ENCODE results near the gene NRN1L.

NRN1L gene

DNA sequence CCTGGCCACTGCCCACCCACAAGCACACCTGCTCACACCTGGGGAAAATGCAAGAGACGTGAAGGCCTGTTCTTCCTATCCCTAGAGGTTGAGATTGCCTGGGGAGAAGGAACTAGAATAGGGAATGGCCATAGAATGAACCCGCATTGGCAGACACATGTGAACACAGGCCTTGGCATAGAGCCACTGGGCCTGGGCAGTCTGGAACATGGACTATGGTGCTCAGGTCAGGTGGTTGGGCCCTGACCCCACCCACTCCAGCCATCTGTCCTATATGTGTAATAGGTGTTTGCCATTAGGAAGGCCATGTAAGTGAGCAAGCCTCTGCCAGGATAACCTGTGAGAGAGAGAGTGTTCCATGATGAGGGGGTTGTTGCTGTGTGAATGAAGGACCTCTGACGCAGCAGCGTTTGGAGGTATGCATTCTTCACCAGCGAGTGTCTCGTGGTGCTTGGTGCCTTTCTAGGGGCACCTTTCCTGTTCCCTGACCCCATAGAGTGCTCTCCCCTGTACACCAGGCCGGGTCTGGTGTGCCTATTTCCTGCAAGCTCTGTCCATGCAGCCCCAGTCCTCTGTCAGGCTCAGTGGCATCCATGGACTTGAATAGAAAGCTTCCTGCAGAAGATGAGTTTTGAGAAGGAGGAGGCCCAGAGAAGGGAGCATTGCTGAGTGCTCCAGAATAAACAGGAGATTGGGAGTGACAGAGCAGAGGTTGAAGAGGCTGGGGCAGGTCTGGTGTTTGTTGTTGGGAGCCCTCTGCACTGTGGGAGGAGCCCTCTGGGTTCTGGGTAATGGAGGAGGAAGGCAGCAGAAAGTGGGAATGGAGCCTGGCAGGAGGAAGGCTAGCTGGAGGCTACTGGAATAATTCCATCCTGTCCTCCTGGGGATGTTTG is 31.4 kb downstream of the NRN1L start:
- in situ Hi-C loops (cut with MboI; ENCODE audit: low sequenced_read_pairs), result no loop called here

DNA sequence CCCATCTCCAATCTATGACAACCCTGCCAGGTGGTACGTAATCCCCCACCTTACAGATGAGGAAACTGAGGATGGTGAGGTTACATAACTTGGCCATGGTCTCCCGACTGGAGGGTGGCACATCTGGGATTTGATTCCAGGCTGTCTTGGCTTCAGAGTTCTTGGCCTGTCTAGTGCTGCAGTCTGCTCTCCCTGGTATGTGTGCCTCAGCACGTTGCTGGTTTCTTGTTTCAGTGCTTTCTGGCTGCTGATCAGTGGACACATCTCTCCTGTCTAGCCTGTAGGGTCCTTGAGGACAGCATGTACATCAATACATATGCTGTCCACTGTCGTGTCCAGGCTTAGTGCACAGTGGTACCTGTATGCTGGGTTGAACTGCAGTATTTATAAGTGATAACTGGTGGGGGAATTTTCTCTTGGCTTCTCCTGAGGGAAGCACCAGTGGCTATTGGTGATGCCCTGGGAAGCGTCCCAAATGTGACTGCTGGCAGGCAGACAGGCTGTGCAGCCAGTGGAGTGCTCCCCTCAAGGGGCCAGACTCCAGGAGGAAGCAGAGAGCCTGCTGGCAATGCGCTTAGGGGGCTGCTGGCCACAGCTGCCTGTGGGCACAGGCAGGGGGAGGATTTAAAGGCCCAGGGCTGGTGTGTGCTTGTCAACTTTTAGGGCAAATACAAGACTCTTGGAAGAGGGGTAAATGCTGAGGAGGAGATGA is 32.6 kb downstream of the NRN1L start:
- in situ Hi-C loops (cut with MboI; ENCODE audit: low sequenced_read_pairs), result no loop called here

DNA sequence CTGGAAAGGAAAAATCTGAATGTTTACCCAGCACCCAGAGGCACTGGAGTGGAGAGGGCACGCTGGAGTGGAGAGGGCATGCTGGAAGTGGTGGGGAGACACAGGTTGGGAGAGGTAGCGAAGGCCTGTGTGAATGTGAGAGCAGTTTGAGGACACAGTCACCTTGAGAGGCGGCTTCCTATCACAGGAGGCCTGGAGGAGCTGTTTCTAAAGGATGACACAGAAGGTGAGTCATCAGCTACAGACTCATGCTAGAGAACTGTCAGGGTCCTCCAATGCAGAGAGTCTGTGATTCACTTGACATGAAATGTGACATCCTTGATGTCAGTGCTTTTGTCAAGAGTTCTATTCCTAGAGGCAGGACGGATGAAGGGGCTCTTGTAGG is 33.2 kb downstream of the NRN1L start:
- in situ Hi-C loops (cut with MboI; ENCODE audit: low sequenced_read_pairs), result no loop called here

DNA sequence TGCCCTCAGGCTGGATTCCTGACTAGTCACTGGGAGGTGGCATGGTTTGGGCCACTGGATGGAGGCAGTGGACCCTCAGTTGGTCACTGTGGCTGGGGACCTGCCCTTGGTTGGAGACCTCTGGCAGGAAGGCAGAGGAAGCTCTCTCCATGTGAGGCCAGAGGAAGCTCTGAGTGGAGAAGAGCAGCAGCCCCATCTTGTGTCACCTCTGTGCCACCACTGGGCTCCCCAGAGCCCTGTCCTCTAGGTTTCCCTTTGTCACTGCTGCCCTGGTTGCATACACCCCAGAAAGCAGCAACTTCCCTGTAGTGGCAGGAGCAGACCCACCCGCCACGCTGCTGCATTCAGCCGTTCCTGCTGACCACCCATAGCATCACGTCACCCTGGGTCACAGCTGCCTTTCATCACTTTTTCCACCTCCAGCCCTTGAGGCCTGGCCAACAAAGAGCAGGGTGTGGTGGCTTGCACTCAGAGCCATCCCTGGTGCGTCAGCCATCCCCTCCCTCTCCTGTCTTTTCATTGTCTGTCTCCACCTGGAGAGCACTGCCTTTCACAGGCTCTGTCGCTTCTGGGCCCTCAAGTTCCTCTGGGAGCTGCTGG is 35.0 kb downstream of the NRN1L start:
- in situ Hi-C loops (cut with MboI; ENCODE audit: low sequenced_read_pairs), result loop anchor here (10.0 kb wide), 1 partner anchor 245 kb away; no protein-coding TSS in a partner anchor

DNA sequence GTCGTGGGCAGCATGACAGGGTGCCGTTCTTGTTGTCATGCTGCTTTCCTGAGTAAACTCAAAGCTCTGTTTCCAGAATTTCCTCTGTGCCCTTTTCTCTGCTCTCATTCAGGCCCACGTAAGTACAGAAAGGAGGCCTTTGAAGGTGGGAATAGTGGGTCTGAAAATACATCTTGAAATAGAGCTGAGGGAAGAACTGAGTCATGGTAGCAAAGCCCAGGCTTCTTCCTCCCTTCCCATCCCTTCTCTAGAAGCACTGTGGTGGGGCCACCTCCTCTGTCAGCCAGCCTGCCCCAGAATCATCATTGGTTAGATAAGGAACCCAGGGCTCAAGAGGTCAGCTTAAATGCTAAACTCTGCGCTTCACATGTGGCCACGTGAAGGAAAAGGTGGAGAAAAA is 37.5 kb downstream of the NRN1L start:
- in situ Hi-C loops (cut with MboI; ENCODE audit: low sequenced_read_pairs), result loop anchor here (10.0 kb wide), 1 partner anchor 247 kb away; no protein-coding TSS in a partner anchor

DNA sequence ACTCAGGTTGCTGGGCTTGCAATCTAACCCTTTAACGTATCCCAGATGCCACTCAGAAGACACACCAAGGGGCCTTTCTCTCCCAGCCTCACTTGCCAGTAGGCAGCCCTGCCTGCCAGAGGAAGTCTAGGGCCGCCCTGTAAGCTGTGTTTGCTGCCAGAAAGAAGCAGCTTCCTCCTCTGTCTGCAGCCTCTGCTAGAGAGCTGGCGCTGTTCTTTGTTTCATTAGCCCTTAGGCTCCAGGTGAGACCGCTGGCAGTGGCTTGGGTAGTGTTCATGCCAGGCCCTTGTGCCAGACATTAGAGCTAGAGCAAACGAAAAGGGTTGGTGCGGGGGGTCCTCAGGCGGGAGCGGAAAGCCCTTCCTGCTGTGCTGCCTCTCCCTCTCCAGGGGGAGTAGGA is 38.1 kb downstream of the NRN1L start:
- in situ Hi-C loops (cut with MboI; ENCODE audit: low sequenced_read_pairs), result loop anchor here (10.0 kb wide), 1 partner anchor 248 kb away; no protein-coding TSS in a partner anchor

DNA sequence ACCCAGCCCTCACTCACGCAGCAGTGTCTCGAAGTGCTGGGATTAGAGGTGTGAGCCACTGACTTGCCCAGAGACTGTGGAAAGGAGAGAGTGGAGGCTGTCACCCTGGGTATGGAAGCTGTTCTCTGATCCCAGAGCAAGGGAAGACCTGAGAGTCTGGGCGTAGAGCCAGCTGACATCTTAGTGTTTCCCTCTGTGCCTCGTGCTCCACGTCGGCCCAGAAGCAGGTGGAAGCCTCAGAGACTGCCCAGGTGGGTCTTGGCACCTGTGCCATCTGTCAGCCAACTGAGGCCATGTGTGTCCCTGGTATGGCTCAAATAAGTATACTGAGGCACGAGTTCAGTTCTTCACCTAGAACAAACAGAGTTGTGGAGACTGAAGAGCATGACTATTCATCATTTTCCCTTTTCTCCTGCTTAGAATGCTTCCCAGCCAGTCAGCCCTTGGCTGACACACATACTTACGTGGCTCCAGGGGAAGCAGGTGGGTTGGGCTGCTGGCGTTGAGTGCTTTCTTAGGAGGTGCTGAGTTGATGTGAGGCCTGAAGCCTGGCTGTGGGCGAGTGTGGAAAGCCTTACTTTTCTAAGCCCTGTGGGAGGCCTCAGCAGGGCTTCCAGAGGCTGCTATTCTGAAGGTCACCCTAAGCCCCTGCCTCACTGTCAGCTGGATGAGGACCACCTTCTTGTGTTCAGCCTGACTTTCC is 38.9 kb downstream of the NRN1L start:
- in situ Hi-C loops (cut with MboI; ENCODE audit: low sequenced_read_pairs), result loop anchor here (10.0 kb wide), 1 partner anchor 249 kb away; no protein-coding TSS in a partner anchor

DNA sequence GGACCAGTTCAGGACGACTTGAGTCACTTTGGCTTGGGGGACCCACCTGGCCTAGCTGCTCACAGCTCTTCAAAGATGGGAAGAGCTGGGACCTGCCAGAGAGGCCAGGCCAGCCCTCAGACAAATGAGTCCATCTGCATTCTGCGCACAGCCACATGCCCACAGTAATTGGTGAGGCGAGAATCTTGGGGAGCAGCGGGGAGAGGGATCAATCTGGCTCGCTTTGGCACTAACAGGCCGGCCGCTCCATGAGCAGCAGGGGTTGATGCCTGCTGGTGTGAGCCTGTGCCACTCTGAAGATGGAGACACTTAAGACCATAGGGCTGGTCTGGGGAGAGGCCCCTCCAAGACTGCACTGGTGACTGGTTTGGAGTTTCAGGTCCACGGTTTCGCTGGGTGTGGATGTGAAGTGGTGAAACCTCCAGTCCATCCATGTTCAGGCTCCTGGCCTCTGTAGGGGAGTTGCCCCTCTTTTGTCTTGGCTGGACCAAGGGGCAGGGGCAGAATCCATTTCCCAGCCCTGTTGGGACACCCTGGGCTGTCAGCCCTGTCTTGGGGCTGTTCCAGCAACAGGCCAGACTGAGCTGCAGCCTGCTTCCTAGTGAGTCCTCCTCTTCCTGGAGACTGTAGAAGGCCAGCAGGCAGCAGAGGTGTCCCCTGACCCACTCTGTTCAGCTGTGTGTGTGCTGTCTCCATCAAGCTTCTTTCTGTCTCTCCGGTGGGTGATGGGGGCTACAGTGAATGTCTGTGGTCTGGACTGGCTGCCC is 39.6 kb downstream of the NRN1L start:
- in situ Hi-C loops (cut with MboI; ENCODE audit: low sequenced_read_pairs), result loop anchor here (10.0 kb wide), 1 partner anchor 250 kb away; no protein-coding TSS in a partner anchor

DNA sequence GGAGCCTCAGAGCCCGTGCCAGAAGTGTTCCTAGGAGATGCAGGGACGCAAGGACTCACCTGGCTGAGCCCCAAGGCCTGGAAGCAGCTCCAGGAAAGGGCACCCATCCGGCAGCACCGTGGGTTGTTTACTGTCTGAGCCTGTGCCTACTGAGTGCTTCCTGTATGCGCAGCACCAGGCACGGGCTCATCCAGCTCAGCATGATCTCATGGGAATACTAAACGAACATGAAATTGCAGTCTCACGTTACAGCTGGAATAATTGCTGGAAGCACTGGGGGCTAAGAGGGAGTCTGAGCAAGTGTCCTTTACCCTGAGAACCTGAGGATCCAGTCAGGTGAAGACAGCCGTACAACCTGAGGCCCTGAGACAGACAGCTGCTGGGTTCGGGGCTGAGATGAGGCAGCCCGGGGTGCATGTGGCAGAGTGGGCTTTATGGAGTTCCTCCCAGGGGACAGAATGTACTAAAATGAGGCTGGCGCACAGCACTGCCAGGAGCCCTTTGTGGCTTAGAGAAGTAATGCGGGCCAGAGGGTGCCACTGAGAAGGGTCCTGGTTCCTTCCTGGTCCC is 41.6 kb downstream of the NRN1L start:
- in situ Hi-C loops (cut with MboI; ENCODE audit: low sequenced_read_pairs), result loop anchor here (10.0 kb wide), 1 partner anchor 251 kb away; no protein-coding TSS in a partner anchor

- in situ Hi-C loops (cut with MboI; ENCODE audit: low sequenced_read_pairs), result loop anchor here (10.0 kb wide), 1 partner anchor 253 kb away; no protein-coding TSS in a partner anchor
These were observed 42.7 kb downstream of the NRN1L start for GRCh38 chr16:67927131-67927941.

DNA sequence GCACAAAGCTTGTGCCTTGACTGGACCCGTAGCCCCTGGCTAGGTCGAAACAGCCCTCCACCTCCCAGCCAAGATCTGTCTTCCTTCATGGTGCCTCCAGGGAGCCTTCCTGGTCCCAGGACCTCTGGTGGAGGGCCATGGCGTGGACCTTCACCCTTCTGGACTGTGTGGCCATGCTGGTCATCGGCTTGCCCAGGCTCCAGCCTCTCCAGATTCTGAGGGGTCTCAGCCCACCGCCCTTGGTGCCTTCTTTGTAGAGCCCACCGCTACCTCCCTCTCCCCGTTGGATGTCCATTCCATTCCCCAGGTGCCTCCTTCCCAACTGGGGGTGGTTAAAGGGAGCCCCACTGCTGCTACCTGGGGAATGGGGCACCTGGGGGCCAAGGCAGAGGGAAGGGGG is 43.5 kb downstream of the NRN1L start:
- in situ Hi-C loops (cut with MboI; ENCODE audit: low sequenced_read_pairs), result loop anchor here (10.0 kb wide), 1 partner anchor 253 kb away; no protein-coding TSS in a partner anchor

GRCh38 chr16:67928561-67929364 is 44.1 kb downstream of the NRN1L start:
- in situ Hi-C loops (cut with MboI; ENCODE audit: low sequenced_read_pairs), result loop anchor here (10.0 kb wide), 1 partner anchor 254 kb away; no protein-coding TSS in a partner anchor

- in situ Hi-C loops (cut with MboI; ENCODE audit: low sequenced_read_pairs), result no loop called here
These were observed 45.5 kb downstream of the NRN1L start for GRCh38 chr16:67930191-67930590.

DNA sequence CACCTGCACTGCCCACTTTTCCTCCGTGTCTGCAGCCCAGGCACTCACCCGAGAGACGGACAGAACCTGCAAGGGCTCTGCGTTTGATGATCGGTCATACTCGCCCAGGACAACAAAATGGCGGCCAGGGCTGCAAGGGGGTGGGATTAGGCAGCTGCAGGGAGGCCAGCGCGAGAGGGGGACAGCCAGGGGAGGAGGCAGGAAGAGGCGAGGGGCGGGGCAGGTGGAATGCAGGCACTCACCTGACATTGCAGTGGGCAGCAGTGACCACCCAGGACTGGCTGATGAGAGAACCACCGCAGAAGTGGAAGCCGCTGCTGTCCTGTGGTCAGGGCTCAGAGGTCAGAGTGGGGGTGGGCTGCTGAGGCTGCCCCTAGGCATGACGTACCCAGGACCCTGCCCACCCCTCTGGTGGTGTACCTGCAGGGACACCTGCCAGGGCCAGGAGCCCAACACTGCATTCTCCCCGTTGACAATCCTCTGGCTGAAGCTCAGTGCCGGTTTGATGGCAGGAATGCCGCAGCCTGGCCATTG is 46.1 kb downstream of the NRN1L start:
- in situ Hi-C loops (cut with MboI; ENCODE audit: low sequenced_read_pairs), result no loop called here

GRCh38 chr16:67931712-67932461 is 47.2 kb downstream of the NRN1L start, which contains the start of gene CTRL:
Gene CTRL, minus strand, starts transcription at chr16:67931862. Its CDS starts 10 bp downstream, at chr16:67931852.
- in situ Hi-C loops (cut with MboI; ENCODE audit: low sequenced_read_pairs), result no loop called here

DNA sequence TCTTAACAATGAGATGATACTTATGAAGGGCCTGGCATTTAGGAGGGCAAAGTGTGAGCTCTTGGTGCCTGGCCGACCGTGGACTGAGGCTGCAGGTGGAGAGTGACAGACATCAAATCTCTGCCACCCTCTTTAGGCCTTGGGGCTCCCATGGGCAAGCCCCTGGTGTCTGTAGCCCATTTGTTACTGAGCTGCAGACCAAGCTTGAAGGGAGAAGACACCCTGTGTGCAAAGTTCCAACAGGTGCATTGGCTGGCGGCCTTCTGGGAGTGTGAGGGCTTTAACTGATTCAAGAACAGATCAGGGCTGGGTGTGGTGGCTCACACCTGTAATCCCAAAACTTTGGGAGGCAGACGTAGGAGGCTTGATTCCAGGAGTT is 47.8 kb downstream of the NRN1L start:
- in situ Hi-C loops (cut with MboI; ENCODE audit: low sequenced_read_pairs), result no loop called here

DNA sequence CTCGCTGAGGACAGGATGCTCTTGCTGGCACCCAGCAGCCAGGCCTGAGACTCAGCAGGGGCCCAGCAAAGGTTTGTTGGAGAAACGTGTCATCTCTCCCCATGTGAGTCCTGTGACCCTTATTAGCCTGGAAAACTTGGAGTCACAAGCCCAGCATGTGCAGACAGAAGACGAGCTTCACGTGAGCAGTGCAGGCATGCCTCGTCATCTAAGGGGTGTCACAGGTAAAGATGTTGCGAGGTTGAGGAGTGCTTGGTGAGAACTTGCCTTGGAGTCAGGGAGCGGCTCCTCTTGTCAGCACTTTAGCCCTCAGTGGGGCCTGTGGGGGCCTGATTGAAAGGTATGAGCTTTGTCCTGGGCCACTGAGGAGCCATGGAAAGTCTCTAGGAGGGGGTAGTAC is 49.1 kb downstream of the NRN1L start:
- in situ Hi-C loops (cut with MboI; ENCODE audit: low sequenced_read_pairs), result no loop called here
